Neural cell (in vitro differentiated cells): Measurements from ENCODE around the gene P2RX5. TPM values are rescaled to one million over a fixed set of nuclear protein-coding genes. Genes with fewer than 3 reads are reported as not detected.

Source experiments
- H2AFZ ChIP-seq: fragments of 200-600, 300-800 bp; sonication (generic), shearing (Covaris generic); 2 replicates; pipeline ENCODE4 v1.6.0; 2014; ENCODE audit warnings: low read depth, mild to moderate bottlenecking, antibody characterized with exemption, low read length, moderate library complexity
- H3F3A ChIP-seq: fragments of 200-600 bp; shearing (Covaris generic); 2 replicates; pipeline ENCODE4 v1.6.1; 2016; ENCODE audit warnings: mild to moderate bottlenecking, moderate library complexity, mixed read lengths, antibody characterized with exemption, low read length; ENCODE audit not compliant: insufficient read depth, poor library complexity, severe bottlenecking
- H3K27ac ChIP-seq: fragments of 200-600, 300-800 bp; sonication (generic), shearing (Covaris generic); 2 replicates; pipeline ENCODE4 v1.5.1; 2014; ENCODE audit warnings: mild to moderate bottlenecking, low read length, moderate library complexity
- H3K27me3 ChIP-seq: fragments of 300-800, 200-600 bp; sonication (generic), shearing (Covaris generic); 2 replicates; pipeline ENCODE4 v1.6.0; 2014; ENCODE audit warnings: mild to moderate bottlenecking, low read depth, low read length, moderate library complexity; ENCODE audit not compliant: insufficient read depth
- H3K36me3 ChIP-seq: fragments of 300-800, 200-600 bp; sonication (generic), shearing (Covaris generic); 2 replicates; pipeline ENCODE4 v1.5.1; 2014; ENCODE audit warnings: mild to moderate bottlenecking, antibody characterized with exemption, low read length, moderate library complexity; ENCODE audit not compliant: insufficient read depth
- H3K4me2 ChIP-seq: fragments of 300-800, 200-600 bp; sonication (generic), shearing (Covaris generic); 2 replicates; pipeline ENCODE4 v1.6.0; 2014; ENCODE audit warnings: mild to moderate bottlenecking, low read length
- H3K4me3 ChIP-seq: fragments of 300-800, 200-600 bp; sonication (generic), shearing (Covaris generic); 2 replicates; pipeline ENCODE4 v1.5.1; 2014; ENCODE audit warnings: mild to moderate bottlenecking, low read length, moderate library complexity
- H3K79me2 ChIP-seq: fragments of 200-600 bp; shearing (Covaris generic); replicated peaks from 2 replicates; pipeline ENCODE4 v1.6.0; 2014; ENCODE audit warnings: mild to moderate bottlenecking, low read length, moderate library complexity; ENCODE audit not compliant: insufficient read depth
- H3K9ac ChIP-seq: fragments of 300-800, 200-600 bp; sonication (generic), shearing (Covaris generic); 2 replicates; pipeline ENCODE4 v1.6.1; 2016; ENCODE audit warnings: mild to moderate bottlenecking, low read length, mixed read lengths
- H3K9me2 ChIP-seq: fragments of 200-600 bp; shearing (Covaris generic); 2 replicates; pipeline ENCODE4 v1.6.1; 2016; ENCODE audit warnings: mild to moderate bottlenecking, low read length, mixed read lengths; ENCODE audit not compliant: insufficient read depth
- H3K9me3 ChIP-seq: fragments of 200-600, 300-800 bp; sonication (generic), shearing (Covaris generic); 2 replicates; pipeline ENCODE4 v1.6.1; 2016; ENCODE audit warnings: mild to moderate bottlenecking, mixed run types, low read length, moderate library complexity, mixed read lengths
- H4K20me1 ChIP-seq: fragments of 200-600 bp; shearing (Covaris generic); 2 replicates; pipeline ENCODE4 v1.6.1; 2016; ENCODE audit warnings: mild to moderate bottlenecking, mixed run types; ENCODE audit not compliant: insufficient read depth
- EP300 ChIP-seq: fragments of 450-650 bp; conservative IDR thresholded peaks from 2 replicates; pipeline ENCODE4 v1.6.1; 2014; ENCODE audit warnings: antibody characterized with exemption, mild to moderate bottlenecking, moderate library complexity; ENCODE audit not compliant: poor library complexity, severe bottlenecking
- EZH2 ChIP-seq: fragments of 200-600, 300-800 bp; shearing (Covaris generic), sonication (generic); IDR thresholded peaks from 2 replicates; pipeline ENCODE4 v1.6.1; 2014; ENCODE audit warnings: antibody characterized with exemption, low read length, borderline replicate concordance, mild to moderate bottlenecking; ENCODE audit not compliant: insufficient read depth, poor library complexity, severe bottlenecking
- MXI1 ChIP-seq: fragments of 450-650 bp; conservative IDR thresholded peaks from 2 replicates; pipeline ENCODE4 v1.6.1; 2014; ENCODE audit warnings: antibody characterized with exemption, mild to moderate bottlenecking; ENCODE audit not compliant: poor library complexity, severe bottlenecking
- POLR2AphosphoS5 ChIP-seq: IDR thresholded peaks from 2 replicates; pipeline ENCODE4 v1.6.1; 2012
- RAD21 ChIP-seq: fragments of 450-650 bp; conservative IDR thresholded peaks from 2 replicates; pipeline ENCODE4 v1.6.1; 2014; ENCODE audit warnings: antibody characterized with exemption, mild to moderate bottlenecking, moderate library complexity
- SMC3 ChIP-seq: fragments of 450-650 bp; conservative IDR thresholded peaks from 2 replicates; pipeline ENCODE4 v1.6.1; 2014; ENCODE audit warnings: antibody characterized with exemption, mild to moderate bottlenecking, moderate library complexity; ENCODE audit not compliant: poor library complexity
- TAF1 ChIP-seq: IDR thresholded peaks from 2 replicates; pipeline ENCODE4 v1.6.1; 2012; ENCODE audit warnings: low read depth
- polyA plus RNA-seq: library from polyadenylated mRNA; depleted of rRNA; stranded (reverse); fragments of >200 nt; gene quantifications from 2 replicates; pipeline ENCODE4 v1.2.3, GENCODE V29; 2014
- TF ChIP-seq, protein P1 (sequence below): fragments of 450-650 bp; IDR thresholded peaks from 2 replicates; pipeline ENCODE4 v1.5.1; 2014; ENCODE audit warnings: antibody characterized with exemption, mild to moderate bottlenecking, moderate library complexity; ENCODE audit not compliant: poor library complexity, severe bottlenecking
- TF ChIP-seq, protein P2 (sequence below): IDR thresholded peaks from 2 replicates; pipeline ENCODE4 v1.6.1; 2012; ENCODE audit warnings: borderline replicate concordance

The P2RX5 gene
- polyA plus RNA-seq, 1 donor from 2014 or later = 7.0 TPM

DNA sequence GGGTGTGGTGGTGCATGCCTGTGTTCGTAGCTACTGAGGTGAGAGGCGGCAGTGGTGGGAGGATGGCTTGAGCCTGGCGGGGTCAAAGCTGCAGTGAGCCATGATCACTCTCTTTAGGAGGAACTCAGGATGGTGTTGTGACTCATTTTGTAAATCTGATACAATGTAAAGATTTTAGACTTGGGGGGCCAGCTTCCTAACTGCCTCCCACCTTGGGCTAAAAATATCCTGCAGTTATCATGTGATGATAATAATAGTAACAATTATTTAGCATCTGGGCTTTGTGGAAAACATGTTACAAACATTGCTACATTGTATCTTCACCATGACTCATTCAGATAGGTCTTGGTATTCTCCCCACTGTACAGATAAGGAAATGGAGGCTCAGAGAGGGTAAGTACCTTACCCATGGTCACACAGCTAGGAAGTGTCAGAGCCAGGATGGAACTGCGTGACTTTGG is 52.0 kb downstream of the P2RX5 start:
- Histone ChIP-seq H3K36me3 (no peaks in the 10 kb centered on the region), H3K79me2 (no peaks in the 10 kb centered on the region), H3K4me2 (no peak overlapping the region), H4K20me1 (no peaks in the 10 kb centered on the region), H3K27ac (no peak overlapping the region), H3K9me3 (no peaks in the 10 kb centered on the region), H3F3A (no peaks in the 10 kb centered on the region), H3K27me3 (no peaks in the 10 kb centered on the region), H2AFZ (no peak overlapping the region), H3K4me3 (no peak overlapping the region), H3K9ac (no peak overlapping the region), H3K9me2 (no peaks in the 10 kb centered on the region)
- TF ChIP-seq EP300 (no peak), SMC3 (no peak), TAF1 (no peak), RAD21 (no peak), EZH2 (no peak), POLR2AphosphoS5 (no peak), MXI1 (no peak)
- TF ChIP-seq, protein P1, sequence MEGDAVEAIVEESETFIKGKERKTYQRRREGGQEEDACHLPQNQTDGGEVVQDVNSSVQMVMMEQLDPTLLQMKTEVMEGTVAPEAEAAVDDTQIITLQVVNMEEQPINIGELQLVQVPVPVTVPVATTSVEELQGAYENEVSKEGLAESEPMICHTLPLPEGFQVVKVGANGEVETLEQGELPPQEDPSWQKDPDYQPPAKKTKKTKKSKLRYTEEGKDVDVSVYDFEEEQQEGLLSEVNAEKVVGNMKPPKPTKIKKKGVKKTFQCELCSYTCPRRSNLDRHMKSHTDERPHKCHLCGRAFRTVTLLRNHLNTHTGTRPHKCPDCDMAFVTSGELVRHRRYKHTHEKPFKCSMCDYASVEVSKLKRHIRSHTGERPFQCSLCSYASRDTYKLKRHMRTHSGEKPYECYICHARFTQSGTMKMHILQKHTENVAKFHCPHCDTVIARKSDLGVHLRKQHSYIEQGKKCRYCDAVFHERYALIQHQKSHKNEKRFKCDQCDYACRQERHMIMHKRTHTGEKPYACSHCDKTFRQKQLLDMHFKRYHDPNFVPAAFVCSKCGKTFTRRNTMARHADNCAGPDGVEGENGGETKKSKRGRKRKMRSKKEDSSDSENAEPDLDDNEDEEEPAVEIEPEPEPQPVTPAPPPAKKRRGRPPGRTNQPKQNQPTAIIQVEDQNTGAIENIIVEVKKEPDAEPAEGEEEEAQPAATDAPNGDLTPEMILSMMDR = no peak
- TF ChIP-seq, protein P2, sequence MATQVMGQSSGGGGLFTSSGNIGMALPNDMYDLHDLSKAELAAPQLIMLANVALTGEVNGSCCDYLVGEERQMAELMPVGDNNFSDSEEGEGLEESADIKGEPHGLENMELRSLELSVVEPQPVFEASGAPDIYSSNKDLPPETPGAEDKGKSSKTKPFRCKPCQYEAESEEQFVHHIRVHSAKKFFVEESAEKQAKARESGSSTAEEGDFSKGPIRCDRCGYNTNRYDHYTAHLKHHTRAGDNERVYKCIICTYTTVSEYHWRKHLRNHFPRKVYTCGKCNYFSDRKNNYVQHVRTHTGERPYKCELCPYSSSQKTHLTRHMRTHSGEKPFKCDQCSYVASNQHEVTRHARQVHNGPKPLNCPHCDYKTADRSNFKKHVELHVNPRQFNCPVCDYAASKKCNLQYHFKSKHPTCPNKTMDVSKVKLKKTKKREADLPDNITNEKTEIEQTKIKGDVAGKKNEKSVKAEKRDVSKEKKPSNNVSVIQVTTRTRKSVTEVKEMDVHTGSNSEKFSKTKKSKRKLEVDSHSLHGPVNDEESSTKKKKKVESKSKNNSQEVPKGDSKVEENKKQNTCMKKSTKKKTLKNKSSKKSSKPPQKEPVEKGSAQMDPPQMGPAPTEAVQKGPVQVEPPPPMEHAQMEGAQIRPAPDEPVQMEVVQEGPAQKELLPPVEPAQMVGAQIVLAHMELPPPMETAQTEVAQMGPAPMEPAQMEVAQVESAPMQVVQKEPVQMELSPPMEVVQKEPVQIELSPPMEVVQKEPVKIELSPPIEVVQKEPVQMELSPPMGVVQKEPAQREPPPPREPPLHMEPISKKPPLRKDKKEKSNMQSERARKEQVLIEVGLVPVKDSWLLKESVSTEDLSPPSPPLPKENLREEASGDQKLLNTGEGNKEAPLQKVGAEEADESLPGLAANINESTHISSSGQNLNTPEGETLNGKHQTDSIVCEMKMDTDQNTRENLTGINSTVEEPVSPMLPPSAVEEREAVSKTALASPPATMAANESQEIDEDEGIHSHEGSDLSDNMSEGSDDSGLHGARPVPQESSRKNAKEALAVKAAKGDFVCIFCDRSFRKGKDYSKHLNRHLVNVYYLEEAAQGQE = no peak

GRCh38 chr17:3641717-3642486 is 54.1 kb downstream of the P2RX5 start:
- Histone ChIP-seq H3K9me2 (no peaks in the 10 kb centered on the region), H3K9me3 (no peaks in the 10 kb centered on the region), H2AFZ (no peak overlapping the region), H3K4me3 (no peak overlapping the region), H3K79me2 (no peaks in the 10 kb centered on the region), H3K4me2 (no peak overlapping the region), H3K27ac (no peak overlapping the region), H3K36me3 (no peaks in the 10 kb centered on the region), H3F3A (no peaks in the 10 kb centered on the region), H3K9ac (no peak overlapping the region), H4K20me1 (no peaks in the 10 kb centered on the region), H3K27me3 (no peaks in the 10 kb centered on the region)
- TF ChIP-seq SMC3 (no peak), EZH2 (no peak), RAD21 (no peak), TAF1 (no peak), POLR2AphosphoS5 (no peak), EP300 (no peak), MXI1 (no peak)
- TF ChIP-seq, protein P2 = no peak
- TF ChIP-seq, protein P1 = no peak
